GM12864 (cell line): ENCODE measurements around the gene RASGRP1.

Experiments
- DNase-seq: peaks from one replicate; pipeline ENCODE4 v3.0.0-alpha.2; 2011; ENCODE audit warnings: low read depth
- H3K4me3 ChIP-seq: 2 replicates; pipeline ENCODE4 v1.5.1; 2011; ENCODE audit warnings: mild to moderate bottlenecking, low read depth, low read length, control low read depth
- TF ChIP-seq, protein P1 (sequence below): IDR thresholded peaks from 2 replicates; pipeline ENCODE4 v1.5.1; 2011; ENCODE audit warnings: low read depth, mild to moderate bottlenecking, moderate library complexity, low read length, control low read depth, inconsistent platforms; ENCODE audit errors: missing control alignments

RASGRP1 gene

DNA sequence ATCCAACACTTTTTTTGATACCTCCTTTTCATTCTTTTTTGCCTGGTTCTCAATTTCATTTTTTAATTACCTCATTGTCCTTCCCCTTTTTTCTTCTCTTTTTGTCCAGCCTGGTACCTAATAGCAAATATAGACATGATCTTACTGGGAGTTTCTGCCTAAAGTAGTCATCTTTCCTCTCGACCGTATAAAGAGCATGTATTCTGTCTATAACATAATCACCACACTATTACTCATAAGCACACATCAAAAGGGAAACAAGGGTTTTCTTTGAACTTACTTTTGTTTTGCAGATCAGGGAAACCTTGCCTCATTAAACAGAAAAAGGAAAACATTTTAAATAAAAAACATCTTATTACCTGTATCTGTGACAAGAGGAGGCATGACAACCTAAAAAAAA, 77.7 kb downstream of the RASGRP1 start:
- no peak overlapping the region for H3K4me3 ChIP-seq
- no peak for DNase-seq
- TF ChIP-seq, protein P1, sequence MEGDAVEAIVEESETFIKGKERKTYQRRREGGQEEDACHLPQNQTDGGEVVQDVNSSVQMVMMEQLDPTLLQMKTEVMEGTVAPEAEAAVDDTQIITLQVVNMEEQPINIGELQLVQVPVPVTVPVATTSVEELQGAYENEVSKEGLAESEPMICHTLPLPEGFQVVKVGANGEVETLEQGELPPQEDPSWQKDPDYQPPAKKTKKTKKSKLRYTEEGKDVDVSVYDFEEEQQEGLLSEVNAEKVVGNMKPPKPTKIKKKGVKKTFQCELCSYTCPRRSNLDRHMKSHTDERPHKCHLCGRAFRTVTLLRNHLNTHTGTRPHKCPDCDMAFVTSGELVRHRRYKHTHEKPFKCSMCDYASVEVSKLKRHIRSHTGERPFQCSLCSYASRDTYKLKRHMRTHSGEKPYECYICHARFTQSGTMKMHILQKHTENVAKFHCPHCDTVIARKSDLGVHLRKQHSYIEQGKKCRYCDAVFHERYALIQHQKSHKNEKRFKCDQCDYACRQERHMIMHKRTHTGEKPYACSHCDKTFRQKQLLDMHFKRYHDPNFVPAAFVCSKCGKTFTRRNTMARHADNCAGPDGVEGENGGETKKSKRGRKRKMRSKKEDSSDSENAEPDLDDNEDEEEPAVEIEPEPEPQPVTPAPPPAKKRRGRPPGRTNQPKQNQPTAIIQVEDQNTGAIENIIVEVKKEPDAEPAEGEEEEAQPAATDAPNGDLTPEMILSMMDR = no peak

DNA sequence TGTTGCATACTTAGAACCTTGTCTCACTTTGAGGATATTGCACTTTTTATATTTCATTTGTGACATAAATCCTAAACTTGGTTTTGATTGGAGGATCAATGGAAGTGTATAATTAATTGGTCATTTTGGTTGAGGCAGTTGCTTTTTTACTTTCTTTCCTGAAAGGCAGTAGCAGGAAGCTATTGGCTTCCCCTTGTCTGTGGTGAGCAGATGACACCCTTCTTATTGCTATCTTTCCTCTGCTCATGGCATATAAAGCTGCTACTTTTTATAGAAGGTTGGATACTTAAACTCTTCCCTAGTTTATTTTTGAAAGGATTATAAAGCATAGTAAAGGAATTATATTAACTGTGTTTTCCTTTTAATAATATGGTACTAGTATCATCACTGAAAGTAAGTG, 82.0 kb downstream of the RASGRP1 start:
- no peak overlapping the region for H3K4me3 ChIP-seq
- TF ChIP-seq, protein P1 = no peak
- DNase-seq = no peak

DNA sequence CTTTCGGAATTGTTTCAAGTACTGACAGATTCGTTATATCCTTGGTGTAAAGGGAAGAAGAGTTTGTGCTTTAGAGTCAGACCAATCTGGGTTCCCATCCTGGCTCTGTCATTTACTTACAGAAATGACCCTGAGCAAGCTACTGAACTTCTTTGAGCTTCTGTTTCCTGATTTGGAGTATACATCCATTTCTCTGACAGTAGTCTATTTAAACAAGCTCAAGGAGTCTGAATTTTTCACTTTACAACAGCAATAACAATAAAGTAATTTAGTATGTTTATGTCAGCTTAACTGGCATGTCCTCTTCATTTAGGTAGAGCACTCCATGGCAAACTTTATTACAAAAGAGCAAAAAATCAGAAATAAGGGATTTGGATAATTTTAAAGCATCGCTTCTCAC, 82.9 kb downstream of the RASGRP1 start:
- DNase-seq = no peak
- TF ChIP-seq, protein P1 = no peak
- no peak overlapping the region for H3K4me3 ChIP-seq

DNA sequence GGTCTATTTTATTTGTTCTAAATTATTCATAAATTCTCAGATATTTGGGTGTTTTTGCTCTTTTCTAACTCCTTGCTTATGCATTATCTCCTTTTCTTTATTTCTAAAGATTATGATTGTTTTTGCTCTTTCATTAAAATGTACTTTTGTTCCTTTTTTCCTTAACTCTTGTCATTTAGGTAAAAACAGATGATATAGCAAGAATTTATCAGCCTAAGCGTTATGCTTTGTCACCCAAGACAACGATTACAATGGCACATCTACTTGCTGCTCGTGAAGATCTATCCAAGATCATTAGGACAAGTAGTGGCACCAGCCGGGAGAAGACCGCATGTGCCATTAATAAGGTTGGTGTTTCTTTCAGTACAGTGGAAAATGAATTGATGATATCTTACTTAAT, 83.5 kb downstream of the RASGRP1 start:
- TF ChIP-seq, protein P1 = no peak
- H3K4me3 ChIP-seq = no peak overlapping the region
- DNase-seq = no peak

DNA sequence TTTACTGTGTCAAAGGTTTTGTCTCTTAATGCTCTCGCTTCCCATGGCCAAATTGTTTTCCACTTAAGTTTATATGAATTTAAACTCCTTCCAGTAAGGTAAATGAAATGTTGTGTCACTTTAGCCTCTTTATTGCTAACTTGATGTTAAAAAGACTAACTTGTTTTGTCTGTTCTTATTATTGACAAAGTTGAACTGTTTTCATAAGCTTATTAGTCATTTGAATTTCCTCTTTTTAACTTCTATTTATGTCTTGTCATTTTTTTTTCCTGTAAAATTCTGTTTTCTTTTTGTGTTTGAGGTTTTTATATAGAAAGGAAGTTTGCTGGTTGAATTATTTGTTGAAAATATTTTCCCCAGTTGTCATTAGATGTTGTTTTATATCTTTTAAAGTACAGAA, 84.9 kb downstream of the RASGRP1 start:
- H3K4me3 ChIP-seq = no peak overlapping the region
- TF ChIP-seq, protein P1 = no peak
- DNase-seq = no peak

DNA sequence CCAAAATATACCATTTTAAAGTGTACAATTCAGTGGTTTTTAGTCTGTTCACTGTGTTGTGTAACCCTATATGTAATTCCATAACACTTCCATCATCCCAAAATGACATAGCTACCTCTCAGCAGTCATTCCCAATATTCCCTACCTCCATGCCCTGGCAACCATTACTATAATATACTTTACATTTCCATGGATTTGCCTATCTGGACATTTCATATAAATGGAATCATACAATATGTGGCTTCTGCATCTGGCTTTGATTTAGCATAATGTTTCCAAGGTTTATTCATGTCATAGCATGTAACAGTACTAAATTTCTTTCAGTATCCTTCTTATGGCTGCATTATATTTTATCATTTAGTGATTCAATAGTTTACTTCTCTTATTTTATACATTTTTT, 85.3 kb downstream of the RASGRP1 start:
- TF ChIP-seq, protein P1 = no peak
- DNase-seq = no peak
- H3K4me3 ChIP-seq = no peak overlapping the region

DNA sequence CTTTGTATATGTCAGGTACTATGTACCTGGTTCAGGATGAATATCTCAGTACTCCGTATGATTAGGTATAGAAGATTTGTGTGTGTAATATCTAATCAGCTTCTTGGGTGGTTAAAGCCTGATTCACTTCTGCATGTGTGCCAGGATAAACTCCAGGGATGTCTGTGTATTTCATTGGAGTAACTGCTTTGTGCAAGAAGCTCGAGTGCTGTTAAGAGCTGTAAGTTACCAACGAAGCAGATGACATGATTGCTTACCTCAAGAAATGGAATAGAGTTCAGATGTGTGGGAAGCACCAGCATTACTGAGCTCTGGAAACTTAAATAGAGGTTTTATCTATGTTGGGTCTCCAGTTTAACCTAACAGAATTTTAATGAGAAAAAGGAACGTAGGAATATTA, 87.0 kb downstream of the RASGRP1 start:
- TF ChIP-seq, protein P1 = no peak
- no peak for DNase-seq

More for the DNA sequence above, 87.0 kb downstream of the RASGRP1 start:
- no peak overlapping the region for H3K4me3 ChIP-seq
